Chondrocyte (in vitro differentiated cells): Measurements from ENCODE around the gene CAP1. TPM values are rescaled to one million over a fixed set of nuclear protein-coding genes. Genes with fewer than 3 reads are reported as not detected.
"Not testable (repeated sequence)": the region's sequence is repeated elsewhere in the genome, so short reads cannot be mapped to it uniquely, and the experiment has no call there.

Source experiments
- DNase-seq: peaks from one replicate; pipeline ENCODE4 v3.0.0; 2021; ENCODE audit warnings: mixed read lengths, low spot score
- H3K27ac Mint-ChIP-seq: one replicate; pipeline ENCODE4 v1.8.0; 2021; ENCODE audit warnings: mild to moderate bottlenecking, moderate library complexity, mixed read lengths; ENCODE audit not compliant: unreplicated experiment
- H3K27me3 Mint-ChIP-seq: 2 replicates; pipeline ENCODE4 v1.8.0; 2021; ENCODE audit warnings: low read depth, mixed read lengths
- H3K36me3 Mint-ChIP-seq: 2 replicates; pipeline ENCODE4 v1.8.0; 2021; ENCODE audit warnings: low read depth, mixed read lengths
- H3K4me1 Mint-ChIP-seq: 2 replicates; pipeline ENCODE4 v1.8.0; 2021; ENCODE audit warnings: low read depth, mild to moderate bottlenecking, mixed read lengths
- H3K4me3 Mint-ChIP-seq: one replicate; pipeline ENCODE4 v1.8.0; 2021; ENCODE audit warnings: mild to moderate bottlenecking, moderate library complexity, mixed read lengths; ENCODE audit not compliant: unreplicated experiment
- H3K9me3 Mint-ChIP-seq: 2 replicates; pipeline ENCODE4 v1.8.0; 2021; ENCODE audit warnings: low read depth, mixed read lengths
- total RNA-seq: library from RNA; stranded (reverse); gene quantifications from 3 replicates; pipeline ENCODE4 v1.2.1, GENCODE V29; 2021
- TF ChIP-seq, protein P1 (sequence below): fragments of 200-600 bp; sonication (generic); IDR thresholded peaks from 2 replicates; pipeline ENCODE4 v1.5.0; 2021; ENCODE audit warnings: antibody characterized with exemption, mild to moderate bottlenecking, moderate library complexity

The CAP1 gene
- total RNA-seq, 1 donor from 2014 or later, result 576 TPM

- H3K27me3 Mint-ChIP-seq, result no peaks in the 10 kb centered on the region
- TF ChIP-seq, protein P1, sequence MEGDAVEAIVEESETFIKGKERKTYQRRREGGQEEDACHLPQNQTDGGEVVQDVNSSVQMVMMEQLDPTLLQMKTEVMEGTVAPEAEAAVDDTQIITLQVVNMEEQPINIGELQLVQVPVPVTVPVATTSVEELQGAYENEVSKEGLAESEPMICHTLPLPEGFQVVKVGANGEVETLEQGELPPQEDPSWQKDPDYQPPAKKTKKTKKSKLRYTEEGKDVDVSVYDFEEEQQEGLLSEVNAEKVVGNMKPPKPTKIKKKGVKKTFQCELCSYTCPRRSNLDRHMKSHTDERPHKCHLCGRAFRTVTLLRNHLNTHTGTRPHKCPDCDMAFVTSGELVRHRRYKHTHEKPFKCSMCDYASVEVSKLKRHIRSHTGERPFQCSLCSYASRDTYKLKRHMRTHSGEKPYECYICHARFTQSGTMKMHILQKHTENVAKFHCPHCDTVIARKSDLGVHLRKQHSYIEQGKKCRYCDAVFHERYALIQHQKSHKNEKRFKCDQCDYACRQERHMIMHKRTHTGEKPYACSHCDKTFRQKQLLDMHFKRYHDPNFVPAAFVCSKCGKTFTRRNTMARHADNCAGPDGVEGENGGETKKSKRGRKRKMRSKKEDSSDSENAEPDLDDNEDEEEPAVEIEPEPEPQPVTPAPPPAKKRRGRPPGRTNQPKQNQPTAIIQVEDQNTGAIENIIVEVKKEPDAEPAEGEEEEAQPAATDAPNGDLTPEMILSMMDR, result no peak
- peaks cover 8% of the 10 kb centered on the region for H3K4me1 Mint-ChIP-seq
- H3K9me3 Mint-ChIP-seq, result no peaks in the 10 kb centered on the region
- H3K36me3 Mint-ChIP-seq, result no peaks in the 10 kb centered on the region
- no peak for DNase-seq
- no peak overlapping the region for H3K27ac Mint-ChIP-seq
- H3K4me3 Mint-ChIP-seq, result no peak overlapping the region
These were observed 39.1 kb upstream of the CAP1 start for GRCh38 chr1:40001456-40001855.

GRCh38 chr1:40003156-40004093 is 37.1 kb upstream of the CAP1 start:
- no peak overlapping the region for H3K4me3 Mint-ChIP-seq
- TF ChIP-seq, protein P1, result no peak
- H3K27me3 Mint-ChIP-seq, result no peaks in the 10 kb centered on the region

DNA sequence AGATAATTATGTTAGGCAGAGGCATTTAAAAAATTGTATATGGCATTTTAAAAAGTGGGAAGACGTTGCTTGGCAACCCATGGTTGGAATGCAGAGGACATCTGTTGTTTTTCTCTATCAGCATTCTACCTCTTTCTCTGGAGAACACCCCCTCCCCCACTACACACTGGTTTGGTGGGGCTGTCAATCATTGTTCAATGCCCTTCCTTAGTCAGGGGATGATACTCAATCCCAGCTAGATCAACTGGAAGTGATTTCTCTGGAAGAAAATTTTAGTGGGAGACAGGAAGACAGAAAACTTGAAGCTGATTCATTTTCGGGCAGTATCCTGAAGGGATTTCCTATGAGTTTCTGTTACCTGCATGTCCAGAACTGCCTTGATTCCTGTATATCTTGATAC is 35.7 kb upstream of the CAP1 start:
- Mint-ChIP-seq H3K4me1 (peaks cover 8% of the 10 kb centered on the region), H3K27me3 (no peaks in the 10 kb centered on the region), H3K9me3 (no peaks in the 10 kb centered on the region), H3K36me3 (no peaks in the 10 kb centered on the region), H3K27ac (no peak overlapping the region), H3K4me3 (no peak overlapping the region)
- no peak for DNase-seq
- TF ChIP-seq, protein P1, result no peak

More at GRCh38 chr1:40003156-40004093, 37.1 kb upstream of the CAP1 start:
- H3K36me3 Mint-ChIP-seq, result no peaks in the 10 kb centered on the region
- DNase-seq, result no peak
- peaks cover 8% of the 10 kb centered on the region for H3K4me1 Mint-ChIP-seq
- no peak overlapping the region for H3K27ac Mint-ChIP-seq
- no peaks in the 10 kb centered on the region for H3K9me3 Mint-ChIP-seq

GRCh38 chr1:40007481-40008034 is 33.0 kb upstream of the CAP1 start:
- H3K27me3 Mint-ChIP-seq, H3K4me1 Mint-ChIP-seq, H3K4me3 Mint-ChIP-seq: not testable (repeated sequence)

GRCh38 chr1:40011198-40011597 is 29.3 kb upstream of the CAP1 start:
- no peak overlapping the region for H3K27ac Mint-ChIP-seq
- H3K36me3 Mint-ChIP-seq, result no peaks in the 10 kb centered on the region
- TF ChIP-seq, protein P1, result no peak
- H3K27me3 Mint-ChIP-seq, result no peaks in the 10 kb centered on the region
- DNase-seq, result no peak
- H3K4me1 Mint-ChIP-seq, result peaks cover 3% of the 10 kb centered on the region
- no peaks in the 10 kb centered on the region for H3K9me3 Mint-ChIP-seq
- no peak overlapping the region for H3K4me3 Mint-ChIP-seq

More at GRCh38 chr1:40007481-40008034, 33.0 kb upstream of the CAP1 start:
- not testable (repeated sequence) for H3K36me3 Mint-ChIP-seq, DNase-seq, H3K9me3 Mint-ChIP-seq, H3K27ac Mint-ChIP-seq
